ENCODE results near the gene F7.
"Not testable (repeated sequence)": the region's sequence is repeated elsewhere in the genome, so short reads cannot be mapped to it uniquely, and the experiment has no call there.

Gene F7

GRCh38 chr13:113070855-113071254 lies 34.7 kb upstream of the F7 start:
- DNase-seq (ENCODE audit: extremely low read depth in 1 of 2, low read depth in 1 of 2): no peak

GRCh38 chr13:113072376-113072775 lies 33.2 kb upstream of the F7 start:
- no peak for DNase-seq (ENCODE audit: extremely low read depth in 1 of 2, low read depth in 1 of 2)

- no peak for DNase-seq (ENCODE audit: extremely low read depth in 1 of 2, low read depth in 1 of 2)
Measured at GRCh38 chr13:113073942-113074341, 31.6 kb upstream of the F7 start.

GRCh38 chr13:113074401-113074800 lies 31.2 kb upstream of the F7 start:
- no peak for DNase-seq (ENCODE audit: extremely low read depth in 1 of 2, low read depth in 1 of 2)

- DNase-seq (ENCODE audit: extremely low read depth in 1 of 2, low read depth in 1 of 2): no peak
Measured at GRCh38 chr13:113074876-113075275, 30.7 kb upstream of the F7 start.

GRCh38 chr13:113075711-113076110 lies 29.9 kb upstream of the F7 start:
- no peak for DNase-seq (ENCODE audit: extremely low read depth in 1 of 2, low read depth in 1 of 2)

GRCh38 chr13:113076681-113077401 lies 28.8 kb upstream of the F7 start:
- no peak for DNase-seq (ENCODE audit: extremely low read depth in 1 of 2, low read depth in 1 of 2)

GRCh38 chr13:113077566-113077952 lies 28.0 kb upstream of the F7 start:
- no peak for DNase-seq (ENCODE audit: extremely low read depth in 1 of 2, low read depth in 1 of 2)

GRCh38 chr13:113077953-113078901 lies 27.4 kb upstream of the F7 start:
- DNase-seq (ENCODE audit: extremely low read depth in 1 of 2, low read depth in 1 of 2): no peak

GRCh38 chr13:113078902-113079780 lies 26.4 kb upstream of the F7 start:
- no peak for DNase-seq (ENCODE audit: extremely low read depth in 1 of 2, low read depth in 1 of 2)

- DNase-seq (ENCODE audit: extremely low read depth in 1 of 2, low read depth in 1 of 2): not testable (repeated sequence)
Measured at GRCh38 chr13:113079781-113080080, 25.9 kb upstream of the F7 start.

GRCh38 chr13:113080361-113080831 lies 25.2 kb upstream of the F7 start:
- no peak for DNase-seq (ENCODE audit: extremely low read depth in 1 of 2, low read depth in 1 of 2)

GRCh38 chr13:113080901-113081521 lies 24.6 kb upstream of the F7 start:
- no peak for DNase-seq (ENCODE audit: extremely low read depth in 1 of 2, low read depth in 1 of 2)

- DNase-seq (ENCODE audit: extremely low read depth in 1 of 2, low read depth in 1 of 2): no peak
Measured at GRCh38 chr13:113082198-113083021, 23.2 kb upstream of the F7 start.

GRCh38 chr13:113083022-113083373 lies 22.6 kb upstream of the F7 start:
- DNase-seq (ENCODE audit: extremely low read depth in 1 of 2, low read depth in 1 of 2): no peak

GRCh38 chr13:113083402-113084061 lies 22.1 kb upstream of the F7 start:
- DNase-seq (ENCODE audit: extremely low read depth in 1 of 2, low read depth in 1 of 2): no peak

- no peak for DNase-seq (ENCODE audit: extremely low read depth in 1 of 2, low read depth in 1 of 2)
Measured at GRCh38 chr13:113084094-113084942, 21.3 kb upstream of the F7 start.

- DNase-seq (ENCODE audit: extremely low read depth in 1 of 2, low read depth in 1 of 2): no peak
Measured at GRCh38 chr13:113084943-113085540, 20.5 kb upstream of the F7 start.

Data from stimulated activated CD8-positive, alpha-beta memory T cell treated with anti-CD3 and anti-CD28 coated beads, Interleukin-7, amount 100 ng/mL, for 48 hours (primary cell).